Spleen (tissue), 7 donors: Measurements from ENCODE around the gene ZDHHC7.

Source experiments
- CTCF ChIP-seq, 11 experiments: fragments of 200-600 bp in 7 of 11; fragments of 450-650 bp in 4 of 11; sonication (generic) in 4 of 11; IDR thresholded peaks in 8 of 11; conservative IDR thresholded peaks in 3 of 11; 1 replicate in 7 of 11; 2 replicates in 4 of 11; pipeline versions ENCODE4 v1.4.0 to v1.8.0; 2016 to 2021; ENCODE audit warnings: antibody characterized with exemption in 11 of 11, inconsistent platforms in 4 of 11, mild to moderate bottlenecking in 1 of 11
- POLR2A ChIP-seq, 3 donors: fragments of 450-650 bp; IDR thresholded peaks; one replicate each; pipeline ENCODE4 v1.5.1; 2017; ENCODE audit warnings: antibody characterized with exemption in 3 of 3, mild to moderate bottlenecking in 1 of 3
- POLR2AphosphoS5 ChIP-seq, 3 donors: sonication (generic); formaldehyde crosslinking; IDR thresholded peaks; one replicate each; pipeline ENCODE4 v1.5.1; 2017; ENCODE audit warnings: antibody characterized with exemption in 3 of 3
- donor health status: DM: no; HTN: no; CAD: no; lungs with moderate emphysema.
- donor health status: DM: no; HTN: no; CAD: no.
- donor health status: DM: no; HTN: no; CAD: no.

GRCh38 chr16:85052536-85052935, 41.2 kb upstream of the ZDHHC7 start:
- TF ChIP-seq CTCF (IDR thresholded peaks at IDR 0.05 in 8 of 11, conservative IDR thresholded peaks at IDR 0.05 in 3 of 11) (no peak), POLR2A (IDR thresholded peaks at IDR 0.05) (no peak), POLR2AphosphoS5 (IDR thresholded peaks at IDR 0.05) (no peak)
